Measurements from ENCODE around the gene FBXO45. TPM values are rescaled to one million over a fixed set of nuclear protein-coding genes. Genes with fewer than 3 reads are reported as not detected.
A peak's percentile ranks its signal among the peaks of the same experiment; 100 is the strongest.
"Not testable (repeated sequence)": the region's sequence is repeated elsewhere in the genome, so short reads cannot be mapped to it uniquely, and the experiment has no call there.

The FBXO45 gene
- total RNA-seq, 1 donor, result 8.7 TPM

DNA sequence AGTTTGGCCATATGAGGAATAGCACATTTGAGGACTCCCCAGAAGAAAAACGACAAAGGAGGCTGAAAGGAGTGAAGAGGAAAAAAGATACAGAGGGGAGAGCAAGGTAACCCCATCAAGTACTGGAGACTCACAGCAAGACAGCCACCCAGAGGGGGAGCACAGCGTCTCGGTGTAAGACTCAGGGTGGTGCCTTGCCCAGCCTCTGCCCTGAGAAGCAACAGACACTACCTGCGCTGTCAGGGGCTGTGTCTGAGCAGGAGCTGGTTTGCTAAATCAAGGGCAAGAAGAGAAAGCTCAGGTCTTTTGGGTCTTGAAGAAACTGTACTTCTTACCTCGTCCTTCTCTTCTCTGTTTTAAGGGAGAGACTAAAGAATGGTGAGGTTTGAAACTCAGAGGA is 27.9 kb downstream of the FBXO45 start:
- Histone ChIP-seq H3K9me3 (ENCODE audit: low read depth, low read length) (no peaks in the 10 kb centered on the region), H3K4me1 (ENCODE audit: insufficient read depth, low read length) (peaks cover 6% of the 10 kb centered on the region), H3K4me3 (ENCODE audit: low read length) (no peak overlapping the region), H3K27me3 (ENCODE audit: insufficient read depth, low read length) (no peaks in the 10 kb centered on the region)

DNA sequence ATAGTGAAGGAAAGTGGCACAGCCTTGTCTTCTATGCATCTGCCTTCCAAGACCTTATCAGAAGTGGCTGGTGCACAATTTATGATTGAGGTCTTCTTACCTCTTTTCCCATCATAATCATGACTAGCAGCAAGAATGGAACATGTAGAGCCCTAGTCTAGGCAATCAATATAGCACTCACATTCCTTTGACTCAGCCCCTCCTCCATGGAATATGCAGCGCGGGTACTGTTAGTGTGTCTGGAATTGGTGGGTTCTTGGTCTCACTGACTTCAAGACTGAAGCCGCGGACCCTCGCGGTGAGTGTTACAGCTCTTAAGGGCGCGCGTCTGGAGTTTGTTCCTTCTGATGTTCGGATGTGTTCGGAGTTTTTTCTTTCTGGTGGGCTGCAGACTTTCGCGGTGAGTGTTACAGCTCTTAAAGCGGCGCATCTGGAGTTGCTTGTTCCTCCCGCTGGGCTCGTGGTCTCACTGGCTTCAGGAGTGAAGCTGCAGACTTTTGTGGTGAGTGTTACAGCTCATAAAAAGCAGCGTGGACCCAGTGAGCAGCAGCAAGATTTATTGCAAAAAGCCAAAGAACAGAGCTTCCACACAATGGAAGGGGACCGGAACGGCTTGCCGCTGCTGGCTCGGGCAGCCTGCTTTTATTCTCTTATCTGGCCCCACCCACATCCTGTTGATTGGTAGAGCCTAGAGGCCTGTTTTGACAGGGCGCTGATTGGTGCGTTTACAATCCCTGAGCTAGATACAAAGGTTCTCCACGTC is 29.7 kb downstream of the FBXO45 start:
- not testable (repeated sequence) for H3K27me3 ChIP-seq (ENCODE audit: insufficient read depth, low read length); H3K4me1 ChIP-seq (ENCODE audit: insufficient read depth, low read length); H3K9me3 ChIP-seq (ENCODE audit: low read depth, low read length)
- H3K4me3 ChIP-seq (ENCODE audit: low read length), result peak overlapping the region; percentile 32

DNA sequence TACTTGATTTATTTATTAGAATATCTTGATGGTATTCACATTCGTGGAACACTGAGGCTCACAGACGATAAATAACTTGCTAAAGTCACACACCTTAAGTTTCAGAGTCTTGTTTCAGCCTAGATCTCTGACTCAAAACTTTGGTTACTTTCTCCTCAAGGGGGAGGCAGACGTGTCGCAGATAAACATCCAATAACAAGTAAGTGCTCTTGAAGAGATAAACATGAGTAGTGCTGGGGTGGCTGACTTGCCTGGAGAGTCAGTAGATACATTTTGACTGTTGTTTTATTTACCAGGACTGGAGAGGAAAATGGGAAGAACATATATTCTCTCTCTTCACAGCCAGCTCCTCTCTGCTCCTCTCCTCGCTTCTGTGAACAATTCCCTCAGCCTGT is 31.3 kb downstream of the FBXO45 start:
- Histone ChIP-seq H3K9me3 (ENCODE audit: low read depth, low read length) (no peaks in the 10 kb centered on the region), H3K27me3 (ENCODE audit: insufficient read depth, low read length) (no peaks in the 10 kb centered on the region), H3K4me3 (ENCODE audit: low read length) (no peak overlapping the region), H3K4me1 (ENCODE audit: insufficient read depth, low read length) (peaks cover 6% of the 10 kb centered on the region)

DNA sequence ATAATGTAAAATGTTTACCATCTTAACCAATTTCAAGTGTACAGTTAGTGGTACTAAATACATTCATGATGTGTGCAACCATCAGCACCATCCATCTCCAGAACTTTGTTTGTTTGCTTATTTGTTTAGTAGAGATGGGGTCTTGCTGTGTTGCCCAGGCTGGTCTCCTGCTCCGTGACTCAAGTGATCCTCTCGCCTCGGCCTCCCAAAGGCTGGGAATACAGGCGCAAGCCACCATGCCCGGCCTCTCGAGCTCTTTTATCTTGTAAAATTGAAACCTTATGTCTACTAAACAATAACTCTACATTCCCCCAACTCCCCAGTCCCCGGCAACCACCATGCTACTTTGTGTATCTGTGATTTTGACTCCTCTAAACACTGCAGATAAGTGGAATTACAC is 31.9 kb downstream of the FBXO45 start:
- H3K4me1 ChIP-seq (ENCODE audit: insufficient read depth, low read length), result peaks cover 6% of the 10 kb centered on the region
- H3K27me3 ChIP-seq (ENCODE audit: insufficient read depth, low read length), result no peaks in the 10 kb centered on the region
- no peak overlapping the region for H3K4me3 ChIP-seq (ENCODE audit: low read length)
- no peaks in the 10 kb centered on the region for H3K9me3 ChIP-seq (ENCODE audit: low read depth, low read length)

DNA sequence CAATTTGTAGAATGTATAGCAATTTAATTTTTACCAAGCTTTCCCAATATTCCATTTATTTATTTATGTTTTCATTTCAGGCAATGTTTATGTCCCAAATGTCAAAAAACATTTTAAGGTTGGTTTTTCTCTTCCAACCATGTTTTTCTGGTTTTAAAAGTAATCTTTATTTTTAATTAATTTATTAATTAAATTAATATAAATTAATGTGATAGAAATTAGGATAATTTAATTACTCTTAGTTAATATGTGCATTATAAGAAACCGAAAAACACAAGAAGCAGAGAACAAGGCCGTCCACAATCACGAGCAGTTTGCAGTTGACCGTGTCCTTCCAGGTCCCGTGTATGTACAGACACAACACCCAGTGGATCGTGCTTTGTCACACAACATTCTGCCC is 34.2 kb downstream of the FBXO45 start:
- H3K27me3 ChIP-seq (ENCODE audit: insufficient read depth, low read length), result no peaks in the 10 kb centered on the region
- no peak overlapping the region for H3K4me3 ChIP-seq (ENCODE audit: low read length)
- H3K9me3 ChIP-seq (ENCODE audit: low read depth, low read length), result no peaks in the 10 kb centered on the region
- peaks cover 6% of the 10 kb centered on the region for H3K4me1 ChIP-seq (ENCODE audit: insufficient read depth, low read length)

DNA sequence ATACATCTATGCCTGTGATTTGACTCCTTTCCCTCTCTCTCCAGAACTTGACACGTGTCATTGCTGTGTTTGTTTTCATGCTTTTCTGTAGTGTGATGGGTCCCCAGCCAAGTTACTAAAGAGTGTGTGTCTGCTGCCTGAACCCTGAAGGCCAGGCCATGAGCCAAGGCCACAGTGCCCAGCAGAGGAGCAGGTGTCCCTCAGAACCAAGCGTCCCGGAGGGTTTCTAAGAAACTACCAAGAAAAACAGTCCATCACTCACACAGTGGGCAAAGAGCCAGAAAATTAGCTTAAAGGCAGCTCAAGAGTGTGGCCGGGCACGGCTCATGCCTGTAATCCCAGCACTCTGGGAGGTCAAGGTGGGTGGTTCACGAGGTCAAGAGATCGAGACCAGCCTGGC is 35.2 kb downstream of the FBXO45 start:
- Histone ChIP-seq H3K4me3 (ENCODE audit: low read length) (no peak overlapping the region), H3K9me3 (ENCODE audit: low read depth, low read length) (no peaks in the 10 kb centered on the region), H3K27me3 (ENCODE audit: insufficient read depth, low read length) (no peaks in the 10 kb centered on the region), H3K4me1 (ENCODE audit: insufficient read depth, low read length) (no peaks in the 10 kb centered on the region)

DNA sequence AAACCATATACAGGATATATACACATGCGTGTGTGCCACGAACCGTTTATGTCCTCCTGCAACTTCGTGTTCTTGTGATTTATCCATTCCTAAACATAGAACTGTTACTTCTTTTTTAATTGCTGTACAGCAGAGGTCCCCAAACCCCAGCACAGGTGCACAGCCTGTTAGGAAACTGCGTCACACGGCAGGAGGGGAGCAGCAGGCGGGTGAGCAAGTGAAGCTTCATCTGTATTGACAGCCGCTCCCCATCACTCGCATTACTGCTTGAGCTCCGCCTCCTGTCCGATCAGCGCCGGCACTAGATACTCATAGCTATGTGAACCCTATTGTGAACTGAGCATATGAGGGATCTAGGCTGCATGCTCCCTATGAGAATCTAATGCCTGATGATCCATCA is 36.1 kb downstream of the FBXO45 start:
- Histone ChIP-seq H3K9me3 (ENCODE audit: low read depth, low read length) (no peaks in the 10 kb centered on the region), H3K4me1 (ENCODE audit: insufficient read depth, low read length) (peaks cover 3% of the 10 kb centered on the region), H3K27me3 (ENCODE audit: insufficient read depth, low read length) (no peaks in the 10 kb centered on the region), H3K4me3 (ENCODE audit: low read length) (no peak overlapping the region)

DNA sequence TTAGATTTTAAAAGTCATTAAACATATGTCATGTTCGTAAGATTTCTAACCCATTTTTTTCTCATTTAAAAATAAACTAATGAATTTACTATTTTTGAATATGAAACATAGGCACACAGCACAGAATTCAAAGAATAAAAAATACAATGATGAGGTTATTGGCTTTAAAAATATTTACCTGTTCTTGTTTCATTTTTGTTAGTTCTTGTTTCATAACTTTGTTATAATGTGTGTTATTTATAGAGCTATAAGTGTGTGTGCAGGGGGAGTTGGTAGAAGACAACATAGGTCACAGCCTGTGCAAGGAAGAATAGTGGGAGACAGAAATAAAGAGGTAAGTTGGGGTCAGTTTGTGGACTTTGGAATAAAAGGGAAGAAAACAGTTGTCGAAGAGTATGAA is 40.2 kb downstream of the FBXO45 start:
- Histone ChIP-seq H3K4me1 (ENCODE audit: insufficient read depth, low read length) (peaks cover 37% of the 10 kb centered on the region), H3K27me3 (ENCODE audit: insufficient read depth, low read length) (no peaks in the 10 kb centered on the region), H3K4me3 (ENCODE audit: low read length) (no peak overlapping the region), H3K9me3 (ENCODE audit: low read depth, low read length) (no peaks in the 10 kb centered on the region)

DNA sequence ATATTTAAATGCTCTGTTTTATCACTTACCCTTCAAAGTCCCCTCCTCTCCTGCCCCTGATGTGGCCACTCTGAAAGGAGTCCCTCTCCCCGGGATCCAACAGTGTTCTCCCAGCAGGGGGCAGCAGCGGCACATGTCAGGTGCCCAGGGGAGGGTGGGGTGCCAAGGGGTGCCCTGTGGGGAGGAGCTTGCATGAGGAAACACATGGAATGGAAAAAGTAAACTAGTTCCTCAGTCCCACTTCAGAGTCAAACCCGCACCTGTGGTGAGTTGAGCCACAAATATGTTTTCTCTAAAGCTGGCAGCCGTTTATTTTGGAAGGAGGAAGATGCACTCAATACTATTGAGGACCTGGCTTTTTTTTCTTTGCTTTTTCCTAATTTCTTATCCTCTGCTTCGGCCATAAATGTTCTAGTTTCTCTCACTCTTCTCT is 40.9 kb downstream of the FBXO45 start:
- Histone ChIP-seq H3K4me3 (ENCODE audit: low read length) (no peak overlapping the region), H3K4me1 (ENCODE audit: insufficient read depth, low read length) (peaks cover 37% of the 10 kb centered on the region), H3K9me3 (ENCODE audit: low read depth, low read length) (no peaks in the 10 kb centered on the region), H3K27me3 (ENCODE audit: insufficient read depth, low read length) (no peaks in the 10 kb centered on the region)

DNA sequence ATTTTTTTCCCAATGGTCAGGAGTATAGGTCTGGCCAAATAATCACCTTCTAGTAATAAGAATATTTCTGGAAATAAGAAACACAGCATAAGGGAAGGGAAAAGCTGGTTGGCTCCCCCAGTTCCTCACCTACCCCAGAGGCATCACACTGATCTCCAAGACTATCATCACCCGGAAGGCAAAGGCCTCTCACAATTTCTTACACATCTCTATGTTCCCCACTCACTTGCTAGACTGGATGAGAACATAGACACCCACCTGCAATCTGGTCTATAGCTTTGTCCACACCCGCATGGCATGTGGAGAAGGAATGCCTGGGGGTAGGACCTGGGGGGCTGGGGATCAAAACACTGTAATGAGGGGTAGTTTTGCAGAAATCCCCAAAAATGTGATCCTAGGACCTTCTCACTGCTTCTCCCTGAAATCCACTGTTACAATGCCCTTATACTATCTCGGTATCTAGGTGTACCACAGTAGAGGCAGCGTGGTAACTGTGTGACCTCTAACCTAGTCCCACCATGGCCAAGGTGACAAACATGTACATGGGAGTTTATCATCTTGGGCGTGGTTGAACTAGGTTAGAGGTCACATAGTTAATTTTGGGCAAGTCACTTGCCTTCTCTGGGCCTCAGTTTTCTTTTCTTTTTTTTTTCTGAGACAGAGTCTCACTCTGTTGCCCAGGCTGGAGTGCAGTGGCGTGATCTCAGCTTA is 41.5 kb downstream of the FBXO45 start:
- H3K4me3 ChIP-seq (ENCODE audit: low read length), result no peak overlapping the region
- no peaks in the 10 kb centered on the region for H3K27me3 ChIP-seq (ENCODE audit: insufficient read depth, low read length)
- no peaks in the 10 kb centered on the region for H3K9me3 ChIP-seq (ENCODE audit: low read depth, low read length)
- peaks cover 37% of the 10 kb centered on the region for H3K4me1 ChIP-seq (ENCODE audit: insufficient read depth, low read length)

DNA sequence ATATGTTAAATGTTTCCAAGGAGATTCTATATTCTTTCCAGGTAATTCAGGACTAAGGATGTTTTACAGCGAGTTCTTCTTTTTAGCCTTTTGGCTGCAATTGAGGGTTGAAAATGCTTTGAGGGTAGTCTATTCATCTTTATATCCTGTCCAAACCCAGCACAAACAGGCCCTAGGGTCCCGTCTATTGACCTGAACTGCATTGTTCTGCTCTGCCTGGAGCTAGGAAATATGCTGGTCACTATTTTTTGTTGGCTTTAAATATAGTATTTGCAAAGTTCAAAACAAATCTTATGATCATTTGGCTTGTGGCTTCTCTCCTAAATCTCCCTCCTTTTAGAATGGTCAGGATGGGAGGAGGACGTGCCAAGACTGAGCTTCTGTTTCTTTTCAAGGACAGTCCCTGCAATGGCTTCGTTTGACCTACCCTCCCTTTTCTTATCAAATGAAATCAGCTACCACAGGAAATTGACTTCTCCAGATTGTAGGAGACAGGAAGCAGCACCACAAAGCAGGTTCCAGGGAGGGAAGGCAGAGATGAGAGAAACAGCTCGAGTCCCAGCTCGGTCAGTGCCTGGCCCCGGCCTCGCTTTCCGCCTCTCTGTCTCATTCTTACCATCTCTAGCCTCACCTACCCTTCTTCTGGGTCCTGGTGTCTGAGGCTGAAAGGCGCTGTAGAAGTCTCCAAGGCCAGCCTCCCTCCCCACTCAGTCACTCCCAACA is 43.5 kb downstream of the FBXO45 start:
- Histone ChIP-seq H3K4me1 (ENCODE audit: insufficient read depth, low read length) (peaks cover 43% of the 10 kb centered on the region), H3K9me3 (ENCODE audit: low read depth, low read length) (no peaks in the 10 kb centered on the region), H3K4me3 (ENCODE audit: low read length) (no peak overlapping the region), H3K27me3 (ENCODE audit: insufficient read depth, low read length) (no peaks in the 10 kb centered on the region)

DNA sequence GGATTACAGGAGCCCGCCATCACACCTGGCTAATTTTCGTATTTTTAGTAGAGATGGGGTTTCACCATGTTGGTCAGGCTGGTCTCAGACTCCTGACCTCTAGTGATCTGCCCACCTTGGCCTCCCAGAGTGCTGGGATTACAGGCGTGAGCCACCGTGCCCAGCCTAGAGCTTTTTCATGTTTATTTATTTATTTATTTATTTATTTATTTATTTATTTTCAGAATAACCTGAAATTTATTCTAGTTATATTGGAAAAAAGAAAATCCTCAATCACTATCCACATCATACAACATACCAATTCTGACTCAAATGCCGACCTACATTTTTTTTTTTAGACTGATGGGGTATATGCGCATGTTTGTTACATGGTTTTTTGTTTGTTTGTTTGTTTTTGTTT is 46.8 kb downstream of the FBXO45 start:
- peaks cover 65% of the 10 kb centered on the region for H3K4me1 ChIP-seq (ENCODE audit: insufficient read depth, low read length)
- H3K4me3 ChIP-seq (ENCODE audit: low read length); H3K9me3 ChIP-seq (ENCODE audit: low read depth, low read length): not testable (repeated sequence)

DNA sequence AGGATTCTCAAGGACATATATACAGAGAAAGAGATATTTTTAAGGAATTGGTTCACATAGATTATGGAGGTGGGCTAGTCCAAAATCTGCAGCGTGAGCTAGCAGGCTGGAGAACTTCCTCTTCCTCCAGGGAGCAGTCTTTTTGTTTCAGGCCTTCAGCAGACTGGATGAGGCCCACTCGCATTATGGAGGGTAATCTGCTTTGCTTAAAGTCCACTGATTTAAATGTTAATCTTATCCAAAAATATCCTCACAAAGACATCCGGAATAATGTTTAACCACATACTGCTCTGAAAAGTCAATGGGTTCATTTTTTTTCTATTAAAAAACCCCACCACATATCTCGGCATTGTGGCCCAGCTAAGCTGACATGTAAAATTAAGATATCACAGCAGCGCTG is 48.8 kb downstream of the FBXO45 start:
- H3K9me3 ChIP-seq (ENCODE audit: low read depth, low read length), result no peaks in the 10 kb centered on the region
- no peak overlapping the region for H3K4me3 ChIP-seq (ENCODE audit: low read length)
- H3K4me1 ChIP-seq (ENCODE audit: insufficient read depth, low read length), result peaks cover 65% of the 10 kb centered on the region
- no peaks in the 10 kb centered on the region for H3K27me3 ChIP-seq (ENCODE audit: insufficient read depth, low read length)

More for the DNA sequence above, 46.8 kb downstream of the FBXO45 start:
- H3K27me3 ChIP-seq (ENCODE audit: insufficient read depth, low read length), result not testable (repeated sequence)

DNA sequence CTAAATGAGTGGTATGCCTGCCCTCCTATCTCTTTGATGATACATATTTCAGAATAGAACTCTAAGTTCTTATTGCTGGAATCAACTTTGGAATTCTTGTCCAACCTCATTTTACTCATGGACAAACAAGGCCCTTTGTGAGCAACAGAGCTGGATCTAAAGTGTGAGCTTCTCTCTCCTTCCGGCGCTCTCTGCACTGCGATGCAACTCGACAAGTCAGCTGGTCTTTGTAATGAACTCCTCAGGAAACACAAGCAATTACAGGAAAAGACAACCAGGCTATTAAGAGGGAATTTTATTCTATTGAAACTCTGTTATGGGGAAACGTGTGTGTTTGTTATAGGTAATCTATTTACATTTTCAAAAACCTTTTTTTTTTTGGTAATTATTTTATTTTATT is 50.8 kb downstream of the FBXO45 start:
- Histone ChIP-seq H3K27me3 (ENCODE audit: insufficient read depth, low read length) (no peaks in the 10 kb centered on the region), H3K4me1 (ENCODE audit: insufficient read depth, low read length) (peaks cover 78% of the 10 kb centered on the region), H3K9me3 (ENCODE audit: low read depth, low read length) (no peaks in the 10 kb centered on the region), H3K4me3 (ENCODE audit: low read length) (no peak overlapping the region)

DNA sequence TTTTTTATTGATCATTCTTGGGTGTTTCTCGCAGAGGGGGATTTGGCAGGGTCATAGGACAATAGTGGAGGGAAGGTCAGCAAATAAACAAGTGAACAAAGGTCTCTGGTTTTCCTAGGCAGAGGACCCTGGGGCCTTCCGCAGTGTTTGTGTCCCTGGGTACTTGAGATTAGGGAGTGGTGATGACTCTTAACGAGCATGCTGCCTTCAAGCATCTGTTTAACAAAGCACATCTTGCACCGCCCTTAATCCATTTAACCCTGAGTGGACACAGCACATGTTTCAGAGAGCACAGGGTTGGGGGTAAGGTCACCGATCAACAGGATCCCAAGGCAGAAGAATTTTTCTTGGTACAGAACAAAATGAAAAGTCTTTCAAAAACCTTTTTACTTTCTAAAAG is 51.2 kb downstream of the FBXO45 start:
- peaks cover 82% of the 10 kb centered on the region for H3K4me1 ChIP-seq (ENCODE audit: insufficient read depth, low read length)
- not testable (repeated sequence) for H3K27me3 ChIP-seq (ENCODE audit: insufficient read depth, low read length); H3K9me3 ChIP-seq (ENCODE audit: low read depth, low read length); H3K4me3 ChIP-seq (ENCODE audit: low read length)

Measured in mononuclear cell (primary cell).